Airway epithelial cell (primary cell): Measurements from ENCODE around the gene SLAMF6. TPM values are rescaled to one million over a fixed set of nuclear protein-coding genes. Genes with fewer than 3 reads are reported as not detected.

Source experiments
- total RNA-seq: library from RNA; depleted of rRNA; stranded (reverse); fragments of >200 nt; gene quantifications from 2 replicates; pipeline ENCODE4 v1.2.3, GENCODE V29; 2015

The SLAMF6 gene
- not detected in 2 replicates for total RNA-seq

DNA sequence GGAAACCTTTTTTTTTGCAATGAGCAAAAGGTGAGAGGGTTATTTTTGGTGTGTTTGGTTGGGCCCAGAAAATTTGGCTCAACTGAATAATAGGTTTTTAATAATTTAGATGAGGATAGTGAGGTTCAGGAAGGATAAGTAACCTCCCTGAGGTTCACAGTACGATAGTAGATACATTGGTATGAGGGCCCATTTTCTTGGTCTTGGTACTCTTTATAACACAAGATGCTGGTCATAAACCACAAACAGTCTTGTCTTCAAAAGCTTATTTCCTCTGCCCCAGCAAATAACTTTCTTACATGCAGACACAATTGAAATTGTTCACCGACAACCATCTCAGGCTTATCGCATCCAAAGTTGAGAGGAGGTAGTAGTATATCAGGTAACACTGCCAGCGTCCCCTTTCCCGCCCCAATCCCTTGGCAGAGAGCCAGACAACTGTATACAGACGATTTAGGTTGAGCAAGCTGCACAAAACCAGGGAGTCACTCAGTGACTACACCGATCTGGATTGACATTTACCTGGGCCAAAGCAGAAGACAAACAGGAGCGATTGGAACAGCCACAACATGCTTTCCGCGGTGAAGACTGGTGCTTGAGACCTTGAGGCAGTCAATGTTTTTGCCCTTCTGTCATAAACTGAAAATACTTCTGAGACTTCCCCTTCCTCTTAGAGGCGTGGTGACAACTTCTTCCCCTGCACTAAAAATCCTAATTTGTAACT, at the start of gene SLAMF6:
Gene SLAMF6, minus strand, starts transcription at position 634 of the 724 bp plus-strand sequence. Its CDS starts 63 bp downstream, at position 571.

Other genes starting within 250 kb of the SLAMF6 start
- gene PEX19, start 238.1 kb downstream of the SLAMF6 start, total RNA-seq, result 30.6 and 63.0 TPM in 2 replicates
- 80.3 and 112 TPM in 2 replicates for gene COPA, start 180.0 kb downstream of the SLAMF6 start, total RNA-seq
- 41.4 and 57.1 TPM in 2 replicates for gene NCSTN, start 179.9 kb downstream of the SLAMF6 start, total RNA-seq
- gene NHLH1, start 156.2 kb downstream of the SLAMF6 start, total RNA-seq, result not detected in 2 replicates
- gene VANGL2, start 122.7 kb downstream of the SLAMF6 start, total RNA-seq, result 9.9 and 16.4 TPM in 2 replicates
- not detected in 2 replicates for gene CD84, start 56.2 kb upstream of the SLAMF6 start, total RNA-seq
- gene SLAMF1, start 123.8 kb upstream of the SLAMF6 start, total RNA-seq, result not detected in 2 replicates
- gene CD48, start 188.6 kb upstream of the SLAMF6 start, total RNA-seq, result not detected in 2 replicates
- 0.14 and 0.99 TPM in 2 replicates for gene SLAMF7, start 216.0 kb upstream of the SLAMF6 start, total RNA-seq